Upper lobe of left lung (tissue), 4 donors: ENCODE results near the gene PLCL2.

Experiments
- CTCF ChIP-seq, 6 experiments: fragments of 450-650 bp in 4 of 6; fragments of 200-600 bp in 2 of 6; sonication (generic) in 2 of 6; IDR thresholded peaks; one replicate each; pipeline ENCODE4 v1.5.1; 2016 to 2019; ENCODE audit warnings: antibody characterized with exemption in 6 of 6
- EP300 ChIP-seq, 4 donors: sonication (generic); formaldehyde crosslinking; IDR thresholded peaks; one replicate each; pipeline ENCODE4 v1.5.1; 2017; ENCODE audit warnings: antibody characterized with exemption in 4 of 4, control low read depth in 2 of 4
- POLR2A ChIP-seq, 4 donors: fragments of 450-650 bp; IDR thresholded peaks; one replicate each; pipeline ENCODE4 v1.5.1; 2016 to 2017; ENCODE audit warnings: antibody characterized with exemption in 4 of 4, mild to moderate bottlenecking in 2 of 4
- POLR2AphosphoS5 ChIP-seq, 2 donors: sonication (generic); formaldehyde crosslinking; IDR thresholded peaks; one replicate each; pipeline ENCODE4 v1.5.1; 2017; ENCODE audit warnings: antibody characterized with exemption in 2 of 2

- no peak for TF ChIP-seq POLR2A (IDR thresholded peaks at IDR 0.05)
- TF ChIP-seq CTCF (IDR thresholded peaks at IDR 0.05), result no peak
- no peak for TF ChIP-seq POLR2AphosphoS5 (IDR thresholded peaks at IDR 0.05)
- TF ChIP-seq EP300 (IDR thresholded peaks at IDR 0.05), result no peak
Measured at GRCh38 chr3:16899919-16900318, 15.2 kb downstream of the PLCL2 start.
